GM13976 (cell line): ENCODE measurements around the gene NBAS.
"Not testable (repeated sequence)": the region's sequence is repeated elsewhere in the genome, so short reads cannot be mapped to it uniquely, and the experiment has no call there.

Experiments
- DNase-seq: peaks from one replicate; pipeline ENCODE4 v3.0.0; 2012; ENCODE audit warnings: low spot score
- in situ Hi-C: fragments of 300-500 bp; cut with MboI; formaldehyde crosslinking; loops from one replicate; pipeline ENCODE4 v1.12.0; 2022; ENCODE audit warnings: low sequenced_read_pairs, mixed read lengths, inconsistent platforms; ENCODE audit not compliant: unreplicated experiment
- TF ChIP-seq, protein P1 (sequence below): IDR thresholded peaks from 2 replicates; pipeline ENCODE4 v1.5.1; 2012; ENCODE audit warnings: borderline replicate concordance, mild to moderate bottlenecking; ENCODE audit not compliant: insufficient read depth; ENCODE audit errors: extremely low read depth, missing control alignments, control extremely low read depth

Gene NBAS

DNA sequence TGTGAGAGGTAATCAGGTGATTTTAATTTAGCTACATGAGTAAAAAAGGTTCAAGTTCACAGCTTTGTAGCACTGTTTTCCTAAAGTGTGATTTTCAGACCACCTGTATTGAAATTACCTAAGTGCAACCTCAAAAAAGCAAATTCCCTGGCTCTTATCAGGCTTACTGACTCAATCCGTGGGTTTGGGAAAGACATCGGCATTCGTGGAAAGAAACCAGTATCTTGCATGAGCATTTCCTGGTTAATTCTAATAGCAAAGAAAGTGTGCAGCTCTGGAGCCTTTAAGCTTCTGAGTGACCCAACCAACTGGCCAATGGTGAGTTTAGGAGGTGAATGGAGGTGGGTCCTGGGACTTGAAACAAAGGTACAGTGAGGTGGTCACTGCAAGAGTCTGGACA is 300.9 kb downstream of the NBAS start:
- TF ChIP-seq, protein P1, sequence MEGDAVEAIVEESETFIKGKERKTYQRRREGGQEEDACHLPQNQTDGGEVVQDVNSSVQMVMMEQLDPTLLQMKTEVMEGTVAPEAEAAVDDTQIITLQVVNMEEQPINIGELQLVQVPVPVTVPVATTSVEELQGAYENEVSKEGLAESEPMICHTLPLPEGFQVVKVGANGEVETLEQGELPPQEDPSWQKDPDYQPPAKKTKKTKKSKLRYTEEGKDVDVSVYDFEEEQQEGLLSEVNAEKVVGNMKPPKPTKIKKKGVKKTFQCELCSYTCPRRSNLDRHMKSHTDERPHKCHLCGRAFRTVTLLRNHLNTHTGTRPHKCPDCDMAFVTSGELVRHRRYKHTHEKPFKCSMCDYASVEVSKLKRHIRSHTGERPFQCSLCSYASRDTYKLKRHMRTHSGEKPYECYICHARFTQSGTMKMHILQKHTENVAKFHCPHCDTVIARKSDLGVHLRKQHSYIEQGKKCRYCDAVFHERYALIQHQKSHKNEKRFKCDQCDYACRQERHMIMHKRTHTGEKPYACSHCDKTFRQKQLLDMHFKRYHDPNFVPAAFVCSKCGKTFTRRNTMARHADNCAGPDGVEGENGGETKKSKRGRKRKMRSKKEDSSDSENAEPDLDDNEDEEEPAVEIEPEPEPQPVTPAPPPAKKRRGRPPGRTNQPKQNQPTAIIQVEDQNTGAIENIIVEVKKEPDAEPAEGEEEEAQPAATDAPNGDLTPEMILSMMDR: no peak
- in situ Hi-C loops: no loop called here
- no peak for DNase-seq

DNA sequence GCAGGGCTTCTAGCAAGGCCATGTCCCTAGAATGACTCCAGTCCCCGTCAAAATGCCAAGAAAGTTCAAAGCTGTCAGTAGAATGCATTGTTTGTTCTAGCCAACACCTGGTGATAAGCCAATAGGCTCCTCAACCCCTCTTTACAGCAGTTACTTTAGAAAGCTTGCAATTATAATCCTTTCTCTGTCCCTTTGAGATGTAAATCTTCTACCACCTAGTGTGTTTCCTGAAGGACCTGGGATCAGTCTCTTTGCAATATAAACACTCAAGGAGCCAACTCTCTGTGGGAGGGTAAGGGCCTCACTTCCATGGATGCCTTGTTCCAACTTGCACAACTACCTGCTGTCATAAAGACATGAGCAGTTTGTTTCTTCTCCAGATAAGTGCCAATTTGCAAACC is 301.8 kb downstream of the NBAS start:
- DNase-seq: no peak
- TF ChIP-seq, protein P1: no peak
- in situ Hi-C loops: no loop called here

DNA sequence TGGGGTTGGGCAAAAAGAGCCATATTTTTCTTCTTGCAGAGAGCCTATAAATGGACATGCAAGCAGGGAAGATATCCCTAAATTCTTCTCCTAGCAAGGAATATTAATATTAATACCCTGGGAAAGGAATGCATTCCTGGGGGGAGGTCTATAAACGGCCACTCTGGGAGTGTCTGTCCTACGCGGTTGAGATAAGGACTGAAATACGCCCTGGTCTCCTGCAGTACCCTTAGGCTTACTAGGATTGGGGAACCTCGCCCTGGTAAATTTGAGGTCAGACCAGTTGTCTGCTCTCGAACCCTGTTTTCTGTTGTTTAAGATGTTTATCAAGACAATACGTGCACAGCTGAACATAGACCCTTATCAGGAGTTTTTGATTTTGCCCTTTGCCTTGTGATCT is 302.7 kb downstream of the NBAS start:
- DNase-seq, in situ Hi-C loops: not testable (repeated sequence)

DNA sequence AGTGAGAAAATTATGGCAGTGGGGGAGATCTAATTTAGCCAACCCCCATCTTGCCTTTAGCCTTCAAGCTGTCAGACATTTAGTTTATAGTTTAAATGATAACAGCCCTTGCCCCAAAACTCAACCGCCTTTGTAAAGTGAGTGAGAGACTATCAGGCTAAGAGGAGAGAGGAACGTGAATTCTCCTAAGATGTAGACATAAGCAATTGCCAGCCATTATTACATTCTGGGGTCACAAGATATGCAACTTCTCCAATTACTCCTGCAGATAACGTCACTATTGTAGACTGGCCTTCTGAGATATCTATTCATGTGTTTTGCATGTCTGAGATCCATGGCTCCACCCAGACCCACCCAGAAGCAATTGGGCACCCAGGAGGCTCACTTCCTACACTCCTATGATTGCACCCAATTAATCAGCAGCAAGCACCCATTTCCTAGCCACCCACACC is 307.3 kb downstream of the NBAS start:
- in situ Hi-C loops: no loop called here
- TF ChIP-seq, protein P1: no peak
- no peak for DNase-seq

DNA sequence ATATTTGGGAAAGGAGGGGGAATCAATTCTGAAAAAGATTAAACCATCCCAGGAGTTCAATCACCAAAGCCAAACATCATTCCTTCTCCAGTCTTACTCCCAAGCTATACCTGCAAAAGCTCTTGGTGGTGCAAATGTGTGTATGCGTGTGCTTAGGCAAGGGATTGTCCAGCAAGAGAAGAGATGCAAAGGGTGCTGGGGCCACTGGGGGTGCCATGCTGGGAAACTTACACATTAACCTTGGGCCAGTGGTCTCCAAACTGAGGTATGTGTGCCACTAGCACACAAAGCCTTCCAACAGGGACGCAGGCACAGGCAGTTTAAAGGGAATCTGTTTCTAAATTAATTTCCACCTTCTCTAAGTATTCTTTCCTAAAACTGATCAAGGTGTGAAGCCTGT is 307.9 kb downstream of the NBAS start:
- TF ChIP-seq, protein P1: no peak

GRCh38 chr2:15251753-15252152 is 309.4 kb downstream of the NBAS start:
- TF ChIP-seq, protein P1: no peak
- in situ Hi-C loops: no loop called here
- no peak for DNase-seq

More for the DNA sequence above, 307.9 kb downstream of the NBAS start:
- in situ Hi-C loops: no loop called here
- DNase-seq: no peak

- DNase-seq, in situ Hi-C loops: not testable (repeated sequence)
Measured at GRCh38 chr2:15250946-15251345, 310.2 kb downstream of the NBAS start.

DNA sequence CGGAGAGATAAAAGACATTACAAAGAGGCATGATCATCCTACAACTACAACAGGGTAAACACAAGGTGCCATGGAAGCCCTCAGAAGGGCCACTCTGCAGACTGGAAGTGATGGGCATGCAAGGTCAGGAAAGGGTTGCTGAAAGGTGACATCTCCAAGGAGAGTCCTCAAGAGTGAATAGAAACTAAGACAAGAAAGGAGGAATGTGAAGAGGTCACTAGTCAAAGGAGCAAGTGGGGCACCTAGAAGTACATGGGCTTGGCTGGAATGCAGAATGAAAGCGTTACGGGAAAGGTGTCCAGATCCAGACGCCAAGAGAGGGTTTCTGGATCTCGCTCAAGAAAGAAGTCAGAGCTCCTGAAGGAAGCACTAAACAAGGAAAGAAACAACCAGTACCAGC is 314.3 kb downstream of the NBAS start:
- in situ Hi-C loops: no loop called here
- no peak for DNase-seq
- TF ChIP-seq, protein P1: no peak
